OCI-LY1 (cell line): ENCODE data around the gene RBMS1.

Experiments used
- CTCF ChIP-seq: fragments of 200-600 bp; sonication (generic), shearing (Covaris generic); IDR thresholded peaks from 2 replicates; pipeline ENCODE4 v1.5.1; 2017; ENCODE audit warnings: mild to moderate bottlenecking, antibody characterized with exemption, low read length, moderate library complexity, mixed read lengths
- EZH2 ChIP-seq: fragments of 200-600 bp; sonication (generic), shearing (Covaris generic); IDR thresholded peaks from 2 replicates; pipeline ENCODE4 v1.8.0; 2017; ENCODE audit warnings: borderline replicate concordance, mixed run types, mild to moderate bottlenecking, antibody characterized with exemption, low read length, moderate library complexity, mixed read lengths

GRCh38 chr2:160229591-160229990 is 264.0 kb downstream of the RBMS1 start:
- TF ChIP-seq CTCF: no peak
- TF ChIP-seq EZH2: no peak
